Omental fat pad (tissue), 4 donors: ENCODE measurements around the gene THPO. TPM values are rescaled to one million over a fixed set of nuclear protein-coding genes. Genes with fewer than 3 reads are reported as not detected.

Source experiments
- ATAC-seq: fragments of 150-250 bp; one replicate; pipeline ENCODE4 v1.9.1; 2016; ENCODE audit warnings: mild to moderate bottlenecking, moderate library complexity; ENCODE audit not compliant: low FRiP score
- DNase-seq: peaks from one replicate; pipeline ENCODE4 v3.0.0-alpha.2; 2019; ENCODE audit warnings: low spot score
- total RNA-seq, 4 donors: library from RNA; depleted of rRNA; stranded (reverse); fragments of >200 nt; gene quantifications; one replicate each; pipeline ENCODE4 v1.1.0, GENCODE V29; 2016
- TF ChIP-seq, protein P1 (sequence below), 3 donors: fragments of 450-650 bp; IDR thresholded peaks; one replicate each; pipeline ENCODE4 v1.5.1; 2016 to 2017; ENCODE audit warnings: antibody characterized with exemption in 3 of 3, mild to moderate bottlenecking in 3 of 3, moderate library complexity in 2 of 3

Gene THPO
- 1 to 10 TPM in 1 of 4 donors, under 1 TPM in 3; 0.36 to 1.3 (median 0.94) TPM for total RNA-seq

DNA sequence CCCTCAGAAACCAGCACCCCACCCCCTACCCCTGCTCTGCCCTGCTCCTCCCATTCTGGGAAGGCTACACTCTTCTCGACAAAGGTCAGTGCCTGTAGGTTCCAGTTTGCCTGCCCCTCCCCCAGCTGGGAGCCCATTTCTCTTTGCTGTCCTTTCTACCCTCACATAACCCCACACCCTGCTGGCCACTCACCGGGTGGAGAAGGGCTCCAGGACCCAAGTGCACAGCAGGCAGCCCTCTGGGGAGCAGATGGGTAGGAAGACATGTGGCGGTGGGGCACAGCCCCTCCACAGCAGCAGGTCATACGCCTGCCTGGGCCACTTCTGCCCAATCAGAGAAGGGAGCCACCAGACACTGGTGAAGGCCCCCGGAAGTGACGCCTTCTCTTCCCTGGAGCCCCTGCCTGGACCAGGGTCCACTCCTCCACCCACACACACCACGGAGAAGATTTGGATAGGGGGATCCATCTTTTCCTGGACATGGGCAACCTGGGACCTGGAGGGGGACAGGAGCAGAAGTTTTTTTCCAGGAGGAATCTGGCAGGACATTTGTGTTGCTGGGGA, at the start of gene THPO:
Gene THPO, minus strand, starts transcription at position 326 of the 564 bp plus-strand sequence. CDS start 1,948 bp downstream, outside the sequence.
- TF ChIP-seq, protein P1, sequence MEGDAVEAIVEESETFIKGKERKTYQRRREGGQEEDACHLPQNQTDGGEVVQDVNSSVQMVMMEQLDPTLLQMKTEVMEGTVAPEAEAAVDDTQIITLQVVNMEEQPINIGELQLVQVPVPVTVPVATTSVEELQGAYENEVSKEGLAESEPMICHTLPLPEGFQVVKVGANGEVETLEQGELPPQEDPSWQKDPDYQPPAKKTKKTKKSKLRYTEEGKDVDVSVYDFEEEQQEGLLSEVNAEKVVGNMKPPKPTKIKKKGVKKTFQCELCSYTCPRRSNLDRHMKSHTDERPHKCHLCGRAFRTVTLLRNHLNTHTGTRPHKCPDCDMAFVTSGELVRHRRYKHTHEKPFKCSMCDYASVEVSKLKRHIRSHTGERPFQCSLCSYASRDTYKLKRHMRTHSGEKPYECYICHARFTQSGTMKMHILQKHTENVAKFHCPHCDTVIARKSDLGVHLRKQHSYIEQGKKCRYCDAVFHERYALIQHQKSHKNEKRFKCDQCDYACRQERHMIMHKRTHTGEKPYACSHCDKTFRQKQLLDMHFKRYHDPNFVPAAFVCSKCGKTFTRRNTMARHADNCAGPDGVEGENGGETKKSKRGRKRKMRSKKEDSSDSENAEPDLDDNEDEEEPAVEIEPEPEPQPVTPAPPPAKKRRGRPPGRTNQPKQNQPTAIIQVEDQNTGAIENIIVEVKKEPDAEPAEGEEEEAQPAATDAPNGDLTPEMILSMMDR (IDR thresholded peaks at IDR 0.05), result no peak
- ATAC-seq (no peak), DNase-seq (no peak)

DNA sequence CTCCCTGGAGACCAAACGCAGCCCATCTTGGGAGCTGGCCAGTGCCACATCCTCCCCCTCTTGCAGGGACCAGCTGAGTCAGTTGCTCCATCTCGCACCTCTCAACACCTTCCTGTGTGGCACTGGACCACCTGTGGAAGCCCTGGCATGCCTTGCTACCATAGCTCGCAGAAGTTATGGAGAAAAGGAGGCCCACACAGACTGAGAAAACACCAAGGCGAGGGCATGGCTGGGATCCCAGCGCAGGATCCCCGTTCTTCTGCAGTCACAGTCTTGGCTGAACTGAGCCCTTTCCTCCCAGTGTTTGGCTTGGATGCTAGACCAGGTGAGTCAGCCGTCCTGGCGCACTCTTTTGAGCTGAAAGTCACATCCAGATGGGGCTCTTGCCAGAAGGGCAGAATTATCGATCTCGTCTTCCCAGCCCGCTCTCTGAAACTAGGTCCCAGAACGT, 48.7 kb upstream of the THPO start:
- DNase-seq (no peak), ATAC-seq (no peak)

DNA sequence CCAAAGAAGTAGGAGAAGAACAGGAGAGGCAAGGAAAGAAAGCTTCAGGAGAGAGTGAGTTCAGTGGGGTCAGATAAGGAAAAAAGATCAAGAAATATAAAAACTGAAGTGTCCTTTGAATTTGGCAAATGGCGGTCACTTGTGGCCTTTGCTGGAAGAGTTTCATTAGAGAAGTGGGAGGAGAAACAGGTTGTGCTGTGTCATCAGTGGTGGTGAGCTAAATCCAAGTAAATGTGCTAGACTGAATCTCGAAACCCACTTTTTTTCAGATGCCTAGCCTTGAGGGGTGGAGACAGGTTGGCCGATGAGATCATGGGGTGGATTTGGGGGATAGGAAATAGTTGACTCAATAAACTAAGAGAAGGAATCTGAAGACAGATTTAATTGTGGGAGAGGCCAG, 45.6 kb upstream of the THPO start:
- no peak for ATAC-seq
- DNase-seq, result no peak

More for the DNA sequence above, 48.7 kb upstream of the THPO start:
- TF ChIP-seq, protein P1 (IDR thresholded peaks at IDR 0.05), result no peak

DNA sequence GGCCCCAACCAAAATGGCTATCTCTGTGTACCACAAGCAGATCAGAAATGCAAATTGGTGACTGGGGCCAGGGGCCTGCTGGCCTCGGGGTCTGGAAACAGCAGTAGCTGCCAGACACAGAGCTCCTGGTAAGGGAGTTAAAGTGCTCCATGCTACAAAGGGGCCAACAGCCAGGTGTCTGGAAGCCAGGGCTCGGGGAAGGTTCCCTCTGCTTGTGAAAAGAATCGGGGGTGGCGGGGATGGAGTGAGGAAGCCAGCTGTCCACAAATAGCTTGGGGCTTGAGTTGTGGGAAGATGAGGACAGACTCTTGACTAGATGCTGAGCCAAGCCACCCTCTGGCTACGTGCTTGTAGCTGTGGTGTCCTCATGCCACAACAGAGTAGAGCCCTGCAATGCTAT, 41.2 kb upstream of the THPO start:
- no peak for DNase-seq
- TF ChIP-seq, protein P1 (IDR thresholded peaks at IDR 0.05), result no peak
- ATAC-seq, result no peak

More for the DNA sequence above, 45.6 kb upstream of the THPO start:
- TF ChIP-seq, protein P1 (IDR thresholded peaks at IDR 0.05), result no peak

DNA sequence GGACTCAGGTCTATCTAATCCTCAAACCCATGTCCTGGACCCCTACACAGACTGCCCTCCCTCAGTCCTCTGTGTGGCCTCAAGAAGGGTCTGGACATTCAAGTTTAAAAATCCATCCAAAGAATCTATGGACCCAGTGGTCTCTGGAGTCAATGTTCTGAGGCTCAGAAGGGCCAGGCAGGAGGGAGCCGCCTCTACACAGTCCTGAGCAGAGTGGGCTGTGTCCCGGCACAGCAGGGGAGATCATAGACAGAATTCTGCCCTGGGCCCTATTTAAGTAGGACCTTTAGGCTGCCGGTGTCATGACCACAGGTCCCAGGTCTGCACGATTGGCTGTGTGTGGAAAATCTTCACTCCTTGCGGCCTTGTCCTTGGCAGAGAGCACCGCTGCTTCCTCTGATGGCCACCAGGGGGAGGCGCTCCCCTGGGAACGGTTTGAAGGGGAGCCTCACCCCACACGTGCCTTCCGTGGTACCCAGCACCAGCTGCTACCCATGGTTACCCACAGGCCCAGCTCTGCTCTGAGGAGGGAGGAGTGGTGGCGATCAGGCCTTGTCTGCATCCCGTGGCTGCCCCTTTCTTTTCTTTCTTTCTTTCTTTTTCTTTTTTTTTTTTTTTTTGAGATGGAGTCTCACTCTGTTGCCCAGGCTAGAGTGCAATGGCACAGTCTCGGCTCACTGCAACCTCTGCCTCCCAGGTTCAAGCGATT, 39.8 kb upstream of the THPO start:
- DNase-seq (peak; percentile 31), ATAC-seq (peak; percentile 66)
- TF ChIP-seq, protein P1 (IDR thresholded peaks at IDR 0.05), result peak in 2 of 3 donors; percentile 39 to 52

DNA sequence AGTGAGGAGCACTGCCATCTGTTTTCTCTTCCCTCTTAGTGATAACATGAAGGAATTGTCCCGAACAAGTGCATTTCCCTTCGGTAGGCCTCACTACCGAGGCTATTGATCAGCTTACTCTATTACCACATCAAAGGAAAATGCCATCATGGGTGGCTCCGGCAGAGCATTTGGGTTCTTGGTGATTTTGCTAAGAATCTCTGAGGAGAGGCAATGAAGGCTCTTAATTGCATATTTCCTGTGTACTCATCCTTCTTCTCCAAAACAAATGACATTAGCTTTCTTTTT, 37.1 kb upstream of the THPO start:
- ATAC-seq (no peak), DNase-seq (no peak)
- TF ChIP-seq, protein P1 (IDR thresholded peaks at IDR 0.05), result no peak
